Activated CD4-positive, alpha-beta memory T cell treated with anti-CD3 and anti-CD28 coated beads, Interleukin-2, amount 10 ng/mL, durations not matched to agents 7 days and 5 days (primary cell): ENCODE results near the gene APC2. TPM values are rescaled to one million over a fixed set of nuclear protein-coding genes. Genes with fewer than 3 reads are reported as not detected.
"Not testable (repeated sequence)": the region's sequence is repeated elsewhere in the genome, so short reads cannot be mapped to it uniquely, and the experiment has no call there.

Source experiments
- CTCF ChIA-PET: fragments of 350-600 bp; sonication (Branson Sonifier 250); formaldehyde crosslinking; loops from one replicate; lab custom pipeline; 2021; ENCODE audit warnings: antibody characterized with exemption, inconsistent platforms; lab: Charles Lee
- POLR2A ChIA-PET: fragments of 350-600 bp; sonication (Branson Sonifier 250); formaldehyde crosslinking; loops from one replicate; lab custom pipeline; 2021; ENCODE audit warnings: antibody characterized with exemption; lab: Charles Lee
- DNase-seq: peaks from one replicate; pipeline ENCODE4 v3.0.0-alpha.2; 2020
- H3K27ac Mint-ChIP-seq: one replicate; pipeline ENCODE4 v1.8.0; 2021; ENCODE audit warnings: mild to moderate bottlenecking, mixed read lengths
- H3K27me3 Mint-ChIP-seq: one replicate; pipeline ENCODE4 v1.8.0; 2021; ENCODE audit warnings: mixed read lengths
- H3K36me3 Mint-ChIP-seq: one replicate; pipeline ENCODE4 v1.8.0; 2021; ENCODE audit warnings: low read depth, mixed read lengths
- H3K4me1 Mint-ChIP-seq: one replicate; pipeline ENCODE4 v1.8.0; 2021; ENCODE audit warnings: mixed read lengths
- H3K4me3 Mint-ChIP-seq: one replicate; pipeline ENCODE4 v1.8.0; 2021; ENCODE audit warnings: mild to moderate bottlenecking, mixed read lengths
- H3K9me3 Mint-ChIP-seq: one replicate; pipeline ENCODE4 v1.8.0; 2021; ENCODE audit warnings: mixed read lengths
- total RNA-seq, 2 experiments: library from RNA; stranded (reverse); gene quantifications; one replicate each; pipeline ENCODE4 v1.2.3, GENCODE V29; 2021

Gene APC2
- total RNA-seq, 2 experiments from 2014 or later = 0.03 TPM; not detected in 1

DNA sequence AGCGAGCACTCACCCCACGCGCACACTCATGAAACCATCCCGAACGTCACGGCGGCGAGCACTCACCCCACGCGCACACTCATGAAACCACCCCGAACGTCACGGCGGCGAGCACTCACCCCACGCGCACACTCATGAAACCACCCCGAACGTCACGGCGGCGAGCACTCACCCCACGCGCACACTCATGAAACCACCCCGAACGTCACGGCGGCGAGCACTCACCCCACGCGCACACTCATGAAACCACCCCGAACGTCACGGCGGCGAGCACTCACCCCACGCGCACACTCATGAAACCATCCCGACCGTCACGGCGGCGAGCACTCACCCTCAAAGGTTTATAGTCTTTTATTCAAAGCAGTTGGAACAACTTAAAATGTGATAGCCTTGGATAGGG, 29.8 kb upstream of the APC2 start:
- H3K27me3 Mint-ChIP-seq, POLR2A ChIA-PET, H3K9me3 Mint-ChIP-seq, H3K27ac Mint-ChIP-seq, H3K4me3 Mint-ChIP-seq, CTCF ChIA-PET, DNase-seq: not testable (repeated sequence)
- peaks cover 60% of the 10 kb centered on the region for H3K36me3 Mint-ChIP-seq
- H3K4me1 Mint-ChIP-seq = peaks cover 15% of the 10 kb centered on the region

DNA sequence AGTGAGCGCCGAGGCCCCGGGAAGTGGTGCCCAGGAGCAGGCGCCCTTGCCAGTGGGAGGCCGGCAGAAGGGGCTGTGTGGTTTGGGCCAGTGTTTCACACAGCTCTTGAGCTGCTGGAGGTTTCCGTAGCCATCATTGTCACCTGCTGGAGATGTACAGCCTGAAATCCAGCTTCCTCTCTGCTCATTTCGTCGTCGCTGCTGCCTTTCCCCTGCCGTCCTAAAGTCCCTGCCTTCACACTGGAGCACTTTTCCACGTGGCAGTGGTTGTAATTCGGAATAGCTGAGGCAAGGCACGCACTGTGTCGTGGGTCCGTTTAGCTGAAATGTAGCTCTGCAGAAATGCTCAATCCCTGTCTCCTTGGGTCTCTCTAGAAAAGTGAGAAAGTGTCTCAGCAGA, 29.3 kb upstream of the APC2 start:
- Mint-ChIP-seq H3K36me3 (peaks cover 61% of the 10 kb centered on the region), H3K9me3 (no peaks in the 10 kb centered on the region), H3K4me1 (peaks cover 11% of the 10 kb centered on the region), H3K27me3 (no peaks in the 10 kb centered on the region), H3K4me3 (no peak overlapping the region), H3K27ac (no peak overlapping the region)
- POLR2A ChIA-PET = interaction anchor here (1.0 kb wide), 1 partner anchor 12 kb away, joined by 3 read pairs; no protein-coding TSS in a partner anchor
- CTCF ChIA-PET = no interaction called here
- no peak for DNase-seq

DNA sequence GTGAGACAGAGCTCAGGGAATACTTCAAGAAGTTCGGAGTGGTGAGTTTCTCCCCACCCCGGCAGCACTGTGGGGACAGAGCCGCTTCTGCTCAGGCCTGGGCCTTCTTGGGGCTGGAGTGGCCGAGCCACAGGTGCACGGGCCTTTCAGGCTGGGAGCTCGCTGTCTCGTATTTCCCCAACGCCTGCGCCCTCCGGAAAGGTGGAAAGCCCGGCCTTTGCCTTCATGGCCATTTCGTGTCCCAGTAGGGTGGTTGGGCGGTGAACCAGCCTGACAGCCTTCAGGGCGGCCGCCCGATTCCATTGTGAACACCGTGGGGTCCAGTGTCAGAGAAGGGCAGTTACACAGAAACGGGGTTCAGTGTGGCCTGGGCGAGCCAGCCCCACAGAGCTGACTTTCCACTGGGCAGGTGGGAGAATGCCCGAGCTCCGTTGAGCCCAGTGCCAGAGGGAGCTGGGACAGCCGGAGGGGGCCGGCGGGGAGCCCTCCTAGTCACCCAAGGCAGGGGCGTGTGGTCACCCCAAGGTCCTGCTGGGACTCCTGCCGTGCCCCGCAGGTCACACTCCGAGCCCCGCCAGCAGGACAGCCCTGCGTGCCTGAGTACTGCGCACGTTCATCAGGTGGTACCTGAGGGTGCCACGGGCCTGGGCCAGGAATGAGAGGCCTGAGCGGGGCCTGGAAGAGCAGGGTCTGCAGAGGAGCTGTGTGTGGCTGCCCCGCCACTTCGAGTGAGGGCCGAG, 28.5 kb upstream of the APC2 start:
- no peak for DNase-seq
- H3K4me1 Mint-ChIP-seq = peaks cover 5% of the 10 kb centered on the region
- H3K9me3 Mint-ChIP-seq = no peaks in the 10 kb centered on the region
- no peak overlapping the region for H3K4me3 Mint-ChIP-seq
- H3K36me3 Mint-ChIP-seq = peaks cover 64% of the 10 kb centered on the region
- POLR2A ChIA-PET = interaction anchor here (1.0 to 1.1 kb wide), 3 partner anchors 12 to 23 kb away, joined by 3 read pairs; no protein-coding TSS in a partner anchor
- H3K27ac Mint-ChIP-seq = no peak overlapping the region
- H3K27me3 Mint-ChIP-seq = no peaks in the 10 kb centered on the region
- CTCF ChIA-PET = no interaction called here

DNA sequence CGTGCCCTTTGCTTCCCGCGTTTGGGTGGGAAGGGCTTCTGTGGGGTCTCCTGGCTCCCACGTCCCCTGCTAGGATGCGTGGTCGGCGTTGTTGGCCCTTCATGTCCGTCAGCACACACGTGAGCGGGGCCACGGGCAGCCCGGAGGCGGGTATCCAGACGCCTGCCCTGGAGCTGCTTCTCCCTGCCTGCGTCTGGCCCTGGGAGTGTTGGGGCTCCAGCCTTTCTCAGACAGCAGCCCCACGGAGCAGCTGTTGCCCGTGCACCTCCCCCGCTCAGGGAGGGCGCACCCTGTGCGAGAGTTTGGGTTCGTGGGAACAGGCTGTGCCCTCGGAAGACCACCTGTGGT, 28.0 kb upstream of the APC2 start:
- CTCF ChIA-PET = no interaction called here

DNA sequence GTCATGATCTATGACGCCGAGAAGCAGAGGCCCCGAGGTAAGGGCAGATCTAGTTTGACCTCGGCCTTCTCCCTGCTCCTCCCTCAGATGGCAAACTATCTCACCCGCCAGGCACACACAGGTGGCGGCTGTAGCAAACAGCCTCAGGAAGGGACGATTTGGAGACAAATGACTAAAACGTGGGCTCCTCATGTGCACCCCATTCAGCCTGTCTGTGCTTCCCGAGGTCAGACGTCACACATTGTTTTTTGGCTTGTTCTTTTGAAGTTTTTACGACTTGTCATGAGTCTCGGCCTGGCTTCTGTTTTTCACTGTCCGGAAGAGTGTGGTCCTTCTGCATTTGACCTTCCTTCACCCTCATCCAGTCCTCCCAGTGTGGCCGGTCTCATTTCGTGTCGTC, 27.6 kb upstream of the APC2 start:
- Mint-ChIP-seq H3K27me3 (no peaks in the 10 kb centered on the region), H3K4me1 (peaks cover 3% of the 10 kb centered on the region), H3K36me3 (peaks cover 65% of the 10 kb centered on the region), H3K27ac (no peak overlapping the region), H3K9me3 (no peaks in the 10 kb centered on the region), H3K4me3 (no peak overlapping the region)
- ChIA-PET CTCF (no interaction called here), POLR2A (no interaction called here)
- no peak for DNase-seq

More for the DNA sequence above, 28.0 kb upstream of the APC2 start:
- Mint-ChIP-seq H3K9me3 (no peaks in the 10 kb centered on the region), H3K36me3 (peaks cover 68% of the 10 kb centered on the region), H3K4me1 (peaks cover 3% of the 10 kb centered on the region), H3K4me3 (no peak overlapping the region), H3K27ac (no peak overlapping the region), H3K27me3 (no peaks in the 10 kb centered on the region)
- DNase-seq = no peak
- POLR2A ChIA-PET = interaction anchor here (1.0 to 1.1 kb wide), 2 partner anchors 12 to 23 kb away, joined by 3 read pairs; no protein-coding TSS in a partner anchor

DNA sequence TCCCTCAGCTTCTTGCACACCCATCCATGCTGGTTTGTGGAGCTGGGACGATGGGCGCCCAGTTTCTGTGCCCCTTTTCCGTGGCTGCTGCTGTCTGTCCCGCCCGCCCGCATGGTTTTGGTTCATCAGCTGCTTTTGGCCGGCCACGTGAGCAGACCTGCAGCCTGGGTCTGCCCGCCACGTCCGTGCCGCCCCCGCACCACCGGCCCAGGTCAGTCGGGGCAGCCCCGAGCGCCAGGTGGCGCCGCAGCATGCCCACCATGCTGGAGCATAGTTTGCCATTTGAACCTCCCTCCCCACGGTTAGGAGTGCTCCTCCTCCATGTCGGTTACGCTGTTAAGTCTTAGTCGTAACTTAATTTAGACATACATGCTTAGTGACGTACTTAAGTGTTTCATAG, 27.0 kb upstream of the APC2 start:
- Mint-ChIP-seq H3K4me3 (no peak overlapping the region), H3K36me3 (peaks cover 61% of the 10 kb centered on the region)
- POLR2A ChIA-PET = no interaction called here

DNA sequence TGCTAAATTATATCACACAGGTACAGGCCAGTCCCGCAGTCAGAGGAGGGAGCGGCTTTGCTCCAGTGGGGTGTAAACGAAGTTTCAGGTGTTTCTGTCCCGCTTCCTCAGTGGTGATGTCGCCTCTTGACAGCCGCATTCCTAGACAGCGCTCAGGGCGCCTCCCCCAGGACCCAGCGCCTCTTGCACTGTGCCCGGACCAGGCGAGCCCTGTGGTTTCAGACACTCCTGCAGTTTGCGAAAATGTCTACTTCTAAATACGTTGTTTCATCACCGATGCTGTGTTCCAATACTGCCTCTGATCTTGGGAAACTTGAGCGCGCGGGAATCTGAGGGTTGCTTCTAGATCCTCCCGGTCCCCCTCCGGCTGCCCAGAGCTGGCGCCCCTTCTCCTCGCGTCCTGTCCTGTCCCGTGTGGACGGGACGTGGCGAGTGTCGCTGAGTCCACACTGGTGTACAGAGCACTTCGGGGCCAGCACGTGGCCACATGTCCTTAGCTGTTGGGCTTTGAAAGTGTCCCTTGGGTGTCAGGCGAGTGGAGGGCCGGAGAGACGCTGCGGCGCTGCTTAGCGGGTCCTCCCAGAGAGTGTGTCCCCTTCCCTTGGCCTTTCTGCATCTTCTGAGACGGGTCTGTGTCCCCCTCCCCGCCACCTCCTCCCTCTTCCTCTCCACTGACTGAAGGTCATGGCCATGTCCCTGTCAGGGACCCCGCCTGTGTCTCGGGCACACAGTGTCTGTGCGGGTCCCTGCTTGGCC, 26.3 kb upstream of the APC2 start:
- H3K27me3 Mint-ChIP-seq = no peaks in the 10 kb centered on the region
- no peak overlapping the region for H3K4me3 Mint-ChIP-seq
- CTCF ChIA-PET = no interaction called here
- no peaks in the 10 kb centered on the region for H3K4me1 Mint-ChIP-seq
- DNase-seq = no peak
- peaks cover 54% of the 10 kb centered on the region for H3K36me3 Mint-ChIP-seq
- POLR2A ChIA-PET = no interaction called here
- H3K9me3 Mint-ChIP-seq = no peaks in the 10 kb centered on the region
- H3K27ac Mint-ChIP-seq = no peak overlapping the region

More for the DNA sequence above, 27.0 kb upstream of the APC2 start:
- no peaks in the 10 kb centered on the region for H3K4me1 Mint-ChIP-seq
- H3K9me3 Mint-ChIP-seq = no peaks in the 10 kb centered on the region
- CTCF ChIA-PET = no interaction called here
- DNase-seq = no peak
- no peak overlapping the region for H3K27ac Mint-ChIP-seq
- no peaks in the 10 kb centered on the region for H3K27me3 Mint-ChIP-seq

DNA sequence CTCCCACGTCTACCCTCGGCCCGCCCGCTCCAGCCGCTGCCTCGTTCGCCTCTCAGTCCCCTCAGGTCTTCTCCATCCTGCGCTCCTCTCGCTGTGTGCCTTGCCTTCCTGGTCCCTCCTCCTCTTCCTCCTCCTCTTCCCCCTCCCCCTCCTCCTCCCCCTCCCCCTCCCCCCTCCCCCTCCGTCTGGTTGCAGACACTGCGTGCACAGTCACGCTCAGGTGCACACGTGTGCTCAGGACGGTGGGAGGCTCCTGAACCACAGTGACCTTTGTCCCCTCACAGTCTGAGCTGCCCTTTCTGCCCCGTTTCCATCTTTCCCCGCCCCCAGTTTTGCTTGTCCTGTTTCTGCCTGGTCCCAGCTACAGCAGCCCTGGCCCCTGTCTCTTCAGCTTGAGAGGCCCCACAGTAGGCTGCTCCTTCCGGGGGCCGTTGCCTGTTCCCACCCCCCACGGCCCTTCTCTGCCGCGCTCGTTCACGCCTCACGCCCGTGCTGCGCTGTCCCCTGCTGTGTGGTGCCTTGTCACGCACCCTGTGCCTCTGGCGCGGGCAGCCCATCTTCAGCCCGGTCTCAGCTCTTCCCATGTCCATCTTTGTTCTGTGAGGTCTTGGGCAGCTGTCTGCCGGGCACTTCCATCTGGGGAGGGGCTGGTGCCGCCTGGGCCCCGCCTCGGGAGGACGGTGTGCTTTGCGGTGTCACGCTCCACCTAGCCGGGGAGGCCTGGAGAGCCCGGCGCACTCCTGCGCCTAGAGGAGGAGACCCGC, 25.5 kb upstream of the APC2 start:
- CTCF ChIA-PET = no interaction called here
- Mint-ChIP-seq H3K27ac (no peak overlapping the region), H3K27me3 (no peaks in the 10 kb centered on the region), H3K4me3 (no peak overlapping the region), H3K36me3 (peaks cover 49% of the 10 kb centered on the region), H3K4me1 (no peaks in the 10 kb centered on the region), H3K9me3 (no peaks in the 10 kb centered on the region)
- no peak for DNase-seq
- POLR2A ChIA-PET = no interaction called here

DNA sequence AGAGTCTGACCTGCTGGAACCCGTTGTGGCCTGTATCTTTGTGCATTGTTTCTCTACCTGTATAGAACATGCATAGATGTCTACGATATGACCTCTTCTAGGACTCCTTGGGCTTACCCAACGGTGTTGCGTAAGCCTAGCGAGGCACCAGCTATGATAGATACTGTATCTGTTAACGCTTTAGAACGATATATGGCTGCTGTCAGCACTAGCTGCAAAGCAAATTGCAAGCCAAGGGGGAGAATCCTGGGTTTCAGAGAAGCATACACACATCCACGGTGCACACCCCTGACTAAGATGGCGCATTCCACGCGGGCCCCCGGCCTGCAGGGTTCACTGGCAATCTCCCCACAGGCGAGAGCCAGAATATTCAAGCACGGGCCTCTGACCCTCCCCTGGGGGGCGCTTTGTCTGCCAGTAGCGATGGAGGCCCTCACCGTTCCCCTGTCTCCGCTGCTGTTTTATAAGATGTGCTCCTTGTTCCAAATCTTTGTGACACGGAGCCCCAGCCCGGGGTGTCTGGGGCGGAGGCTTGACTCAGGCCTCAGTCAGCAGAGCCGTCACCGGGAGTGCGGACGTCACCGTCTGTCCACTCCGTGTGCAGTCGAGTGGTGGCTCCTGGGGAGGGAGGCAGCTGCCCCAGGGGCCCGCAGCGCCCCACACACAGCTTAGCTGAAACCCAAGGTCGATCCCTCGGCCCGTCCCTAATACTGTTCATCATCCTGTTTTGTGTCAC, 24.7 kb upstream of the APC2 start:
- POLR2A ChIA-PET = no interaction called here

DNA sequence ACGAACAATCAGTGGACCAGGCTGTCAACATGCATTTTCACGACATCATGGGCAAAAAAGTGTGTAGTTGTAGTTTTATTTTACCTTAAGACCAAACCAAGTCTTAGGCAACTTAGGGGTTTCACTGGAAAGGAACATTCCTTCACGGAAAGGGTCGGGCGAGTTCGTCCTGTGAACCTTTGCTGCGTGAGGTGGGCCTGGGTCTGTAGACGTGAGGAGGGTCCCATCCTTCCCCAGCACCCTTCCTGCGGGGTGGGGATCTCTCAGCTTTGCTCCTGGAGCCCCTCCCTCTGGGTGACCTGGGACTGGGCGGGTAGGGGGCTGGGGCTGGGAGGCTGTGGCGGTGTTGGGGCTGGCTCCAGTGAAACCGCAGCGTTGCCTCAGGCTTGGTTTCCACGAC, 24.0 kb upstream of the APC2 start:
- Mint-ChIP-seq H3K36me3 (peaks cover 46% of the 10 kb centered on the region), H3K4me1 (no peaks in the 10 kb centered on the region), H3K9me3 (no peaks in the 10 kb centered on the region), H3K27me3 (no peaks in the 10 kb centered on the region), H3K27ac (no peak overlapping the region), H3K4me3 (no peak overlapping the region)
- DNase-seq = no peak
- POLR2A ChIA-PET = no interaction called here
- CTCF ChIA-PET = no interaction called here

More for the DNA sequence above, 24.7 kb upstream of the APC2 start:
- Mint-ChIP-seq H3K4me1 (no peaks in the 10 kb centered on the region), H3K36me3 (peaks cover 49% of the 10 kb centered on the region), H3K27ac (no peak overlapping the region), H3K4me3 (no peak overlapping the region), H3K9me3 (no peaks in the 10 kb centered on the region), H3K27me3 (no peaks in the 10 kb centered on the region)
- no peak for DNase-seq
- CTCF ChIA-PET = no interaction called here

DNA sequence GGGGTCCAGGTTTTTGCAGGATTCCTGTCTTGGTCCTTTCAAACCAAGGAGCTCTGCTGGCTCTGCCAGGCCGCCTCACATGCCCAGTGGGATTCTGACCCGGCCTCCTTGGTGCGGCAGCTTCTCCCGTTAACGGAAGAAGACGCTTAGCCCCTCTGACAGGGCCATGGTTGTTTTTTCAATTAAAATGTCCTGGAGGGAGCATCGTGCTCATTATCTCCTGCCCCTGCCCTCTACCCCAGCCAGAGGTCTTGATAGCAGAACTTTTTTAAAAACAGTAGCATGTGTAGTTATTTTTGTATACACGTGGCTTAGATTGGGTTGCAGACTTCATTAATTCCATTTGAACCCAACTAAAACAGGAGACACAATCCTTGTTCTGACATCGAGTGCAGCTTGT, 23.2 kb upstream of the APC2 start:
- H3K27me3 Mint-ChIP-seq = no peaks in the 10 kb centered on the region
- H3K27ac Mint-ChIP-seq = no peak overlapping the region

DNA sequence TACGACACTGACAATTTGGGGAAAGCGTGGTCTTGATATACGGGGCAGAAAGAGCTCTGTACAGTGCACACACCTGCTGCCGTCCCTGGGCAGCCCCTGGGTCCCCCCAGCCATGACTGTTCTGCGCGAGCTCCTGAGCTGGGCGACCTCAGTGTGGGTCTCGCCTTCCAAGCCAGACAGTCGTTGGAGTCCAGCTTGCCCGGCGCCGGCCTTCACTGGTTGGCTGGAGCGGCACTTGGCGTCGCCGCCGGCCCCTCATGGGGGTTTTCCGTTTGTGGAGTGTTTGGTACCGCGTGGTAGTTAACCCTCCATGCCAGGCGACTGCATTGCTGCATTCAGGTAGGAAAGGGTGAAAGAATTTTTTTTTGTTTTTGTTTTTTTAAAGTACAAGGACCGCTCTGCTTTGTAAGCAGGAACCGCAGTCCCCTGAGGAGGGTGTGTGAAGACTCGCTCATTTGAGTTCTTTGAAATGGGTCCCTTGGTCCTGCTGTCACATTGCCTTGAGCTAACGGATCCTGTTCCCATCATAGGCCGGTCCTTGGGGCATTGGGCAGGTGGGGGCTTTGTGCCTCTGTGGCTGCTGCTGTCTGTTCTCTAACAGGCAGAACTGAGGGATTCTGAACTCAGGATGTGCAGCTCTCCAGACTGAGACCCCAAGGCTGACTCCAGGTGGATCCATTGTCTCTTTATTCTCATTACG, 22.6 kb upstream of the APC2 start:
- Mint-ChIP-seq H3K36me3 (peaks cover 42% of the 10 kb centered on the region), H3K9me3 (no peaks in the 10 kb centered on the region), H3K27me3 (no peaks in the 10 kb centered on the region), H3K27ac (no peak overlapping the region), H3K4me1 (no peaks in the 10 kb centered on the region), H3K4me3 (no peak overlapping the region)
- POLR2A ChIA-PET = no interaction called here
- no peak for DNase-seq
- CTCF ChIA-PET = no interaction called here

More for the DNA sequence above, 23.2 kb upstream of the APC2 start:
- ChIA-PET POLR2A (no interaction called here), CTCF (no interaction called here)
- Mint-ChIP-seq H3K9me3 (no peaks in the 10 kb centered on the region), H3K4me3 (no peak overlapping the region), H3K4me1 (no peaks in the 10 kb centered on the region), H3K36me3 (peaks cover 45% of the 10 kb centered on the region)
- no peak for DNase-seq
